Muscle layer of colon (tissue), 2 donors: ENCODE results near the gene STRADA.

Source experiments
- H3K27ac ChIP-seq: one replicate; pipeline ENCODE4 v1.7.0; 2013; ENCODE audit warnings: low read depth, mild to moderate bottlenecking, low read length, moderate library complexity
- H3K27me3 ChIP-seq, 2 donors: one replicate each; pipeline ENCODE4 v1.7.0; 2013; ENCODE audit warnings: low read length in 2 of 2, mild to moderate bottlenecking in 2 of 2; ENCODE audit not compliant: insufficient read depth in 2 of 2, control insufficient read depth in 1 of 2
- H3K36me3 ChIP-seq: one replicate; pipeline ENCODE4 v1.7.0; 2013; ENCODE audit warnings: mild to moderate bottlenecking, low read length; ENCODE audit not compliant: insufficient read depth
- H3K4me1 ChIP-seq: one replicate; pipeline ENCODE4 v1.7.0; 2013; ENCODE audit warnings: mild to moderate bottlenecking, low read length; ENCODE audit not compliant: insufficient read depth
- H3K4me3 ChIP-seq, 2 donors: one replicate each; pipeline ENCODE4 v1.7.0; 2013; ENCODE audit warnings: low read length in 2 of 2, low read depth in 1 of 2, mild to moderate bottlenecking in 1 of 2, moderate library complexity in 1 of 2
- H3K9ac ChIP-seq: one replicate; pipeline ENCODE4 v1.7.0; 2013; ENCODE audit warnings: low read length
- H3K9me3 ChIP-seq: one replicate; pipeline ENCODE4 v1.7.0; 2013; ENCODE audit warnings: mild to moderate bottlenecking, low read length
- donor health status: abdominal sarcoma.
- donor health status: Adenocarcinoma of cecum.

Gene STRADA

DNA sequence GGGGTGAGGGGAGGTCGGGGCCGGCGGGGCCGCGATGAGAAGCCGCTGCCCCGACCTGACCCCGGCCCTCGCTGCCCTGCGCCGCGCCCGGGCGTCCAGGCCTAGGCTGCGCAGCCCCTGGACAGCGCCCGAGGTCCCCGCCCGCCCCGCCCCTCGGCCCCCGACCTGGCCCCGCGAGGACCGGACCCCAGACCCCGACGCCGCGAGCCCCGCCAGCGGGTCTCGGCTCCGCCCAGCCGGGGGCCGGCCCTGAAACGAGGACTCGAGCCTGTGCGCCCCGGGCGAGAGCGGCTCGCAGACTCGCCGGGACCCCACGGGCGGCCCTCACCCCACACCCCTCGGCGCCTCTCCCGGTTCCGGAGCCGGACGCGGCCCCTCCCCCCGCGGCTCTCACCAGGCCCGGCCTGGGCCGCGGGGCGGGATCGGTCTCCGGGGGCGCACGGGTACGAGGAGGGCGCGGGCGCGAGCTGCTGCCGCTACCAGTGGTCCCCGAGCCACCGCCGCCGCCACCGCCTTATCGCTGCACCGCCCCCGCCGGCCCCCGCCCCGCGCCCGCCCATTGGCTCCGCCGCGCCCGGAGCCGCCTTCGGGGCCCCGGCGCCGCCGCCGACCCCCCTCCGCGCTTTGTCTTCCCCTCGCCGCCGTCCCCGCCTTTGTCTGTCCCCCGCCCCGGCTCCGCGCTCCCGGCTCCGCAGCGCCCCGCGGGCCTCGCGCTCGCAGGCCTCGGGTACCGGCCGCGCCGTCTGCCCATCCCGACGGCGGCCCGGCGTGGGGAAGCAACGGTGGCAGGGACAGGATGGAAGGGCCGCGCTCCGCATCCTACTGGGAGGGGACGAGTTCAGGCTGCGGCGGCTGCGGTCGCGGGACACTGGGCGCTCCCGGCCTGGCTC, 41.7 kb downstream of the STRADA start, which contains the start of gene LIMD2:
Gene LIMD2 (minus strand): TSS at position 488 of the 890 bp plus-strand sequence. CDS start 827 bp downstream, outside the sequence.
- H3K27me3 ChIP-seq: no peaks in the 10 kb centered on the region
- H3K9me3 ChIP-seq: no peaks in the 10 kb centered on the region
- peak within 1 kb of the TSS; percentile 38 to 71 for H3K4me3 ChIP-seq
- peak within 1 kb of the TSS; percentile 80 for H3K27ac ChIP-seq
- peaks cover 8% of the 10 kb centered on the region for H3K4me1 ChIP-seq
- no peak within 1 kb of the TSS for H3K9ac ChIP-seq
- peaks cover 14% of the 10 kb centered on the region for H3K36me3 ChIP-seq

- Histone ChIP-seq H3K9ac (no peak overlapping the region), H3K4me1 (peaks cover 14% of the 10 kb centered on the region), H3K4me3 (peak overlapping the region in 1 of 2 donors; percentile 5), H3K36me3 (peaks cover 14% of the 10 kb centered on the region), H3K27ac (peak overlapping the region; percentile 73), H3K9me3 (no peaks in the 10 kb centered on the region), H3K27me3 (no peaks in the 10 kb centered on the region)
Observed at GRCh38 chr17:63698886-63699637, 42.5 kb downstream of the STRADA start.

GRCh38 chr17:63698381-63698885, 43.2 kb downstream of the STRADA start:
- H3K4me3 ChIP-seq: no peak overlapping the region
- H3K27ac ChIP-seq: peak overlapping the region; percentile 73
- H3K9ac ChIP-seq: no peak overlapping the region
- no peaks in the 10 kb centered on the region for H3K9me3 ChIP-seq
- H3K4me1 ChIP-seq: peaks cover 14% of the 10 kb centered on the region
- peaks cover 17% of the 10 kb centered on the region for H3K36me3 ChIP-seq
- no peaks in the 10 kb centered on the region for H3K27me3 ChIP-seq

DNA sequence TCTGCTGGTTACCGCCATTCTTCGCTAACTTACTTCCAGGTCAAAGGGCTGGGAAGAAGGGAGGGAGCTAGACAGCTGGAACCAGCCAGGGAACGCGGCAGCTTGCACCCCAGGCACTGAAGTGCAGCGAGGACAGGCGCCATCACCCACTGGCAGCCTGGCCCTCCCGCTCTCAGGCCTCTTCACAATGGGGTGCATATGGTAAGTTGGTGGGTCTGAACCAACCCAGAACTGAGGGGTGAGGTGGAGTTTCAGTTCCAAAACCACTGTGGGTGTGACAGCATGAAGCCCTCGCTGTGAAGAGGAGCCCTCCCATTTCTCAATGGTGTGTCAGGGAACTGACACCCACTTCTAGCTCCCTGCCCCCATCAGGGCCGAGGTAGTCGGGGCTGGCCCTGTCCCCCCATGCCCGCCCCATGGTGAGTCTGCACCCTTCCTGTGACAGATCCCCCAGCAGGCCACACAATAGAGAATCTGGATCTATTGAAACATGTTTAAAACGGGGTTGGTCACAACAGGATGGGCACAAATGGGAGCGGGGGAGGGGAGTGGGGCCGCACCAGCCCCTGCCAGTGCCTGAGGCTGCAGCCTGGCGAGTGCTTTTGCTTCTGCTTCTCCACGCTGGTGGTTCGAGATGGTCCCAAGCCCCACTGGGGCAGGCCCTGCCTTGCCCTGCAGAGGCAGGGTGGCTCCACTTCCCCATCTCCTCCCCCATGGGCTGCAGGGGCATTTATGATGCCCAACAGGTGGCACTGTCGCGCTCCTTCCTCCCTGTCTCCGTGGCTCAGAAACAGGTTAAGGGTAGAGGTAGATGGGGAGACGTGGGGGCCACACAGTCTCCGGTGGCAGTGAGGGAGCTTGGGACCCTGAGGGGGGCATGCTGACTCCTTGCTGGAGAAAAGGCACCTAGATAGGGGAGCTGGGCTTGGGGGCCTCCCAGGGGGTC, 44.0 kb downstream of the STRADA start:
- H3K9me3 ChIP-seq: no peaks in the 10 kb centered on the region
- H3K4me1 ChIP-seq: peaks cover 14% of the 10 kb centered on the region
- no peaks in the 10 kb centered on the region for H3K27me3 ChIP-seq
- no peak overlapping the region for H3K9ac ChIP-seq
- no peak overlapping the region for H3K4me3 ChIP-seq
- H3K36me3 ChIP-seq: peaks cover 17% of the 10 kb centered on the region
- H3K27ac ChIP-seq: no peak overlapping the region

DNA sequence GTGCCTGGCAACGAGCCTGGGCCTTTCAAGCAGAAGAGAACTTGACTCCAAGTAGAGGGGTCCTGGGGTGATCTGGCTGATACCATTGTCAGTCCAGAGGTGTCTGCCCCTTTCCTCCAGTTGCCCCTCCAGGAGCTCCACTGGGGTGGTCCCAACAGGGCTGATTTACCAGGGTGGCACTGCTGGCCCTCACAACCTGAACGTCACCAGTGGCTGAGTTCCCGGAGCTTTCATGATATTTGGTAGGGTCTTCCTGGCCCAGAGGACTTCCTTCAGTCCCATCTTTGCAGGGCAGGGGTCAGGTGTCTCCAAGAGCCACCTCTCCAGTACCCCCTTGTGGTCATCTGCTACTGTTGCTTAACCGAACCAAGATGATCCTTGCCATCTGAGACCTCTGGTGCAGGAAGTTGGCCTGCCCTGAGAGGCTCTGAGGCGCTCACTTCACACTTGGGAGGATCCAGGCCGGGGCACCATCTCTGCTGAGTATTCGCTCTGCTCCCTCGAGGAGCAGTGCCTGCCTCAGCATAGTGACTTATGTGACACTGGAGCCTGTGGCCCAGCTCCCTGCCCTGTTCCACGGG, 45.1 kb downstream of the STRADA start:
- Histone ChIP-seq H3K4me1 (peaks cover 12% of the 10 kb centered on the region), H3K36me3 (peaks cover 28% of the 10 kb centered on the region), H3K9ac (no peak overlapping the region), H3K27ac (peak overlapping the region; percentile 12), H3K9me3 (no peaks in the 10 kb centered on the region), H3K4me3 (no peak overlapping the region), H3K27me3 (no peaks in the 10 kb centered on the region)

DNA sequence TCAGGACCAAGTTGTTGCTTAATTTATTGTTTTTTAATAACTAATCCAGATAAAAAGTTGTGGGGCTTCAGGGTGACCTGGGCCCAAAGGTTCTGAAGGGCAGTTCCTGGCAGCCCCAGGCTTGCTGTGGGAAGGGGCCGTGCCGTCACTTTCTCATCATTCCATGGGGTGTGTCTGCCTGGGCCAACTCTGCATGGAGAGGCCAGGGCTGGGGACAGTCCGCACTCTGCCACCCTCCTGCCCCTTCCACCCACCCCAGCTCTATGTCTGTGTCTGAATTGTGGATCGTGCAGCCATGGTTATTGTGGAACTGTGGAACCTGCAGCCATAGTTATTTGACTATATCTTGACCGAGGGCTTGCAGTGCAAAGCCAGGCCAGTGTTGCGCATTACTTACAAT, 45.7 kb downstream of the STRADA start:
- no peak overlapping the region for H3K9ac ChIP-seq
- H3K27me3 ChIP-seq: no peaks in the 10 kb centered on the region
- no peak overlapping the region for H3K4me3 ChIP-seq
- no peak overlapping the region for H3K27ac ChIP-seq
- H3K4me1 ChIP-seq: peaks cover 7% of the 10 kb centered on the region
- H3K9me3 ChIP-seq: no peaks in the 10 kb centered on the region
- H3K36me3 ChIP-seq: peaks cover 34% of the 10 kb centered on the region

- no peaks in the 10 kb centered on the region for H3K27me3 ChIP-seq
- H3K4me3 ChIP-seq: no peak overlapping the region
- peaks cover 7% of the 10 kb centered on the region for H3K4me1 ChIP-seq
- no peak overlapping the region for H3K9ac ChIP-seq
- no peaks in the 10 kb centered on the region for H3K9me3 ChIP-seq
- peaks cover 41% of the 10 kb centered on the region for H3K36me3 ChIP-seq
- H3K27ac ChIP-seq: no peak overlapping the region
Observed at GRCh38 chr17:63694950-63695773, 46.4 kb downstream of the STRADA start.

- Histone ChIP-seq H3K9me3 (no peaks in the 10 kb centered on the region), H3K4me3 (no peak overlapping the region), H3K27ac (peak overlapping the region; percentile 37), H3K36me3 (peaks cover 49% of the 10 kb centered on the region), H3K9ac (no peak overlapping the region), H3K27me3 (no peaks in the 10 kb centered on the region), H3K4me1 (peaks cover 7% of the 10 kb centered on the region)
Observed at GRCh38 chr17:63694229-63694949, 47.2 kb downstream of the STRADA start.

GRCh38 chr17:63693411-63694113, 48.0 kb downstream of the STRADA start:
- Histone ChIP-seq H3K36me3 (peaks cover 57% of the 10 kb centered on the region), H3K27me3 (no peaks in the 10 kb centered on the region), H3K4me1 (peaks cover 7% of the 10 kb centered on the region)

More at GRCh38 chr17:63693411-63694113, 48.0 kb downstream of the STRADA start:
- Histone ChIP-seq H3K4me3 (no peak overlapping the region), H3K9ac (no peak overlapping the region), H3K27ac (no peak overlapping the region), H3K9me3 (no peaks in the 10 kb centered on the region)
